PFSK-1 (cell line): Measurements from ENCODE around the gene OR10A4.

ENCODE experiments used
- POLR2AphosphoS5 ChIP-seq: IDR thresholded peaks from 2 replicates; pipeline ENCODE4 v1.6.1; 2012; ENCODE audit warnings: low read depth, mild to moderate bottlenecking, control low read depth, low read length, moderate library complexity
- TAF1 ChIP-seq: IDR thresholded peaks from 2 replicates; pipeline ENCODE4 v1.6.1; 2012; ENCODE audit warnings: low read length, control low read depth, borderline replicate concordance; ENCODE audit not compliant: insufficient read depth

DNA sequence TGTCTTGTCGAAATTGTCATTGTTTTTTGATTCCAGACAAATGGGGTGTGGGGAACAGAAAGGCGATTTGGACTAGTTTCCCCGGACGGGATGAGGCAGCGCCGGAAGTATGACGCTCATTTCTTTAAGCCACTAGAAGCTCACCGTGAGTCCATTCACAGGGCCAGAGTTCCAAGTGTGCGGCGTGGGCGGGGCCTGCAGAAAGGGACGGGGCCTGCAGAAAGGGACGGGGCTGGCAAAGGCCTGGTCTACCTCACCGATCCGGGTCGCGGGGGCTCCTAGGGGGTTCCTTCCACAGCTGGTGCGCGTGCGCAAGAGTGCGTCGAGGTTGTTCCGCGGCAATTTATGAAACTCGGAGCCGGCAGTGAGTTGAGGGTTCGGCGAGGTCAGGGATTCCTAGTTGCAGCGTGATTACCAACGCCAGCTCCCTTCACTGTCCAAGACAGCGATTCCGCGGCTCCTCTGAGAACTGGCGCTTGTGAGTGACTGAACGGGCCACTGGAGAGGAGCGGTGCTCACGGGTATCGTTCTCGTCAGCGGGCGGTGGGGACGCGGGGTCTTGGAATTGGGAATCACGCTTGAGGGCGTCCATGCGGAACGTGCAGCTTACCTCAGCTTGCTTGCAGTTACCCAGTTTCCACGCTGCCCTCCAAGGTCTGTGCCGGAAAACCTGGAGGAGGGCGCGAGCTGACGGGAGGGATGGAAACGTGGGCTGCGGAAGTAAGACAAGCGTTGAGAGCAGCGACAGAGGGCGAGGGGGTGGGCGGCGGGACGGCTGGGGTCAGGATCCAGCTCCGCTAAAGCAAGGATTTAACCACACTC lies 50.0 kb downstream of the OR10A4 start, which contains the start of gene ZNF215:
- TF ChIP-seq POLR2AphosphoS5 (no peak; the same call in 1 of the 2 replicates), TAF1 (no peak; the same call in 1 of the 2 replicates)
